Adrenal gland (tissue), 12 donors: ENCODE measurements around the gene OR52B2. TPM values are rescaled to one million over a fixed set of nuclear protein-coding genes. Genes with fewer than 3 reads are reported as not detected.
A peak's percentile ranks its signal among the peaks of the same experiment; 100 is the strongest.

Source experiments
- DNase-seq, 7 donors: peaks; one replicate each; pipeline ENCODE4 v3.0.0-alpha.2; 2019 to 2020
- H3K27ac ChIP-seq, 5 donors: fragments of 200-600 bp; sonication (generic) in 4 of 5; 1 replicate in 3 of 5; 2 replicates in 2 of 5; pipeline versions ENCODE4 v1.5.1 to v1.8.0; 2016 to 2020; ENCODE audit warnings: mild to moderate bottlenecking in 1 of 5
- H3K27me3 ChIP-seq: fragments of 200-600 bp; 2 replicates; pipeline ENCODE4 v1.8.0; 2021
- H3K36me3 ChIP-seq, 2 donors: fragments of 200-600 bp; replicated peaks in 1 of 2; 1 replicate in 1 of 2; 2 replicates in 1 of 2; pipeline versions ENCODE4 v1.5.1 to v1.8.0; 2018 to 2022
- H3K4me1 ChIP-seq, 2 donors: fragments of 200-600 bp; replicated peaks in 1 of 2; 1 replicate in 1 of 2; 2 replicates in 1 of 2; pipeline versions ENCODE4 v1.5.1 to v1.8.0; 2018 to 2021
- H3K4me3 ChIP-seq, 4 donors: fragments of 200-600 bp; sonication (generic) in 3 of 4; one replicate each; pipeline ENCODE4 v1.5.1; 2016 to 2018
- H3K9me3 ChIP-seq, 3 donors: fragments of 200-600 bp; sonication (generic) in 1 of 3; replicated peaks in 1 of 3; 1 replicate in 2 of 3; 2 replicates in 1 of 3; pipeline versions ENCODE4 v1.5.1 to v1.8.0; 2016 to 2021
- CTCF ChIP-seq, 6 experiments: fragments of 450-650 bp in 4 of 6; fragments of 200-600 bp in 2 of 6; sonication (generic) in 1 of 6; IDR thresholded peaks; 1 replicate in 5 of 6; 2 replicates in 1 of 6; pipeline versions ENCODE4 v1.5.1 to v1.8.0; 2016 to 2021; ENCODE audit warnings: antibody characterized with exemption in 6 of 6, mild to moderate bottlenecking in 2 of 6, moderate library complexity in 1 of 6
- POLR2A ChIP-seq, 2 donors: fragments of 450-650 bp; IDR thresholded peaks; one replicate each; pipeline ENCODE4 v1.6.1; 2017; ENCODE audit warnings: antibody characterized with exemption in 2 of 2, mild to moderate bottlenecking in 2 of 2, moderate library complexity in 1 of 2
- WGBS, 4 donors: extraction: QIAGEN DNeasy Blood & Tissue Kit in 2 of 4; methylation state at CpG; one replicate each; pipeline versions ENCODE4 v1.1.5 to v1.1.7; 2013 to 2017; 5-methylcytosine and 5-hydroxymethylcytosine counted together
- intact Hi-C, 2 donors: fragments of 100-400 bp; cut with DNase I; formaldehyde crosslinking; loops; one replicate each; pipeline versions ENCODE4 v1.14.1 to v1.15.0; 2022 to 2023
- polyA plus RNA-seq, 3 donors: library from polyadenylated mRNA; stranded (reverse); fragments of 200-250 nt in 2 of 3; fragments of 350-450 nt in 1 of 3; fragmentation: Illumina TruSeq in 1 of 3; extraction: RNeasy Lipid Tissue Mini Kit (QIAGEN cat#74804) in 1 of 3; gene quantifications; one replicate each; pipeline ENCODE4 v1.2.3, GENCODE V29; 2013 to 2014
- total RNA-seq, 9 donors: library from RNA; depleted of rRNA in 4 of 9; stranded (reverse); fragments of >200 nt in 4 of 9; fragments of 120-200 nt in 1 of 9; fragmentation: NEBNext Ultra II Directional in 1 of 9; extraction: Animal tissue kit (Norgen Biotek cat#: 25700) in 1 of 9; gene quantifications; one replicate each; pipeline versions ENCODE4 v1.1.0 to v1.2.4, GENCODE V29; 2013 to 2023
- donor health status: healthy with polysubstance abuse.
- donor health status: Bipolar disorder and iron deficiency.
- donor health status: DM: yes; HTN: yes; CAD: no.
- donor health status: DM: no; HTN: no; CAD: no.
- donor health status: DM: no; HTN: no; CAD: no.
- donor health status: DM: yes; HTN: yes; CAD: no.

Gene OR52B2
- total and polyA plus RNA-seq, 12 donors = 0.11 TPM; not detected in 11

DNA sequence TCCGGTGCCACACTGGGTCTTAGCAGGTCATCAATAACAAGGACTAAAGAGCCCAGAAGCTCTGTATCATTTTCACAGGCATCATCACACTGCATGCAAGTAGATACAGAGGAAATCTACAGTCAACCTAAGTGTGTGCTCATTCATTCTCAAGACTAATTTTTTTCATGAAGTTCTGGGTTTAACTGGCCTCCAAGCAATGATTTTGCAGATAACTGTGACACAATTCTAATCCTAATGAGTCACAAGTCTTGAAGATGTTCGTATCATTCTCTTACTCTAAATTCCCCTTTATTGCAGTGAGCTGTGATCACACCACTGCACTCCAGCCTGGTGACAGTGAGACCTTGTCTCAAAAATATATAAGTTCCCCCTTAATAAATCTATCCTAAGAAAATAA is 31.4 kb upstream of the OR52B2 start:
- TF ChIP-seq POLR2A (IDR thresholded peaks at IDR 0.05) = no peak
- no peak for TF ChIP-seq CTCF (IDR thresholded peaks at IDR 0.05)
- H3K4me3 ChIP-seq = no peak overlapping the region
- H3K27me3 ChIP-seq = no peaks in the 10 kb centered on the region
- no peaks in the 10 kb centered on the region for H3K9me3 ChIP-seq
- DNase-seq = no peak
- no peak overlapping the region for H3K27ac ChIP-seq
- intact Hi-C loops = no loop called here
- H3K36me3 ChIP-seq = no peaks in the 10 kb centered on the region
- H3K4me1 ChIP-seq = no peaks in the 10 kb centered on the region
- 60 to 76% (median 67%) methylated on average over 2 of the region's 2 CpGs for WGBS, 4 donors

DNA sequence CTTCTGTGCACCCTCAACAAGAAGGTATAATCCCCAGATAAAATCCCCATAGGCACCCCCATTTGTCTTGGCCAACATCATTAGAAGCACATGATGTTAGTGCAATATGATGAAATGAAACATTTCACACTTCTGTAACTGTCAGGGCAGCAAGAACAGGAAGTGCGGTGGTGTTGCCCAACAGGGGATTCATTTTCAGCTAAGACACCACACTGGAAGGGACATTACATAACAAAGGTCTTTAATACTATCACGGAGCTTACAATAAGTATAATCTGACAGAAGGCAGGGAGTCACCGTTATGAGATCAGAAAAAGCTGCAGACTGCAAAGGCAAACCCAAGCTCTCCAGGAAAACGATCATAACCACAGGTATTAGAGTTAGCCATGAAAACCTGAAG is 30.8 kb upstream of the OR52B2 start:
- H3K9me3 ChIP-seq = no peaks in the 10 kb centered on the region
- intact Hi-C loops = no loop called here
- WGBS, 4 donors = 65 to 75% (median 72%) methylated on average over 4 of the region's 4 CpGs
- H3K36me3 ChIP-seq = no peaks in the 10 kb centered on the region
- peak in 6 of 7 donors; percentile 35 to 76 (median 54) for DNase-seq
- no peak overlapping the region for H3K27ac ChIP-seq
- H3K27me3 ChIP-seq = no peaks in the 10 kb centered on the region
- no peak for TF ChIP-seq POLR2A (IDR thresholded peaks at IDR 0.05)
- TF ChIP-seq CTCF (IDR thresholded peaks at IDR 0.05) = no peak
- H3K4me3 ChIP-seq = no peak overlapping the region
- H3K4me1 ChIP-seq = no peaks in the 10 kb centered on the region

- H3K36me3 ChIP-seq = no peaks in the 10 kb centered on the region
- TF ChIP-seq POLR2A (IDR thresholded peaks at IDR 0.05) = no peak
- no peak for TF ChIP-seq CTCF (IDR thresholded peaks at IDR 0.05)
- no peaks in the 10 kb centered on the region for H3K9me3 ChIP-seq
- H3K4me1 ChIP-seq = no peaks in the 10 kb centered on the region
- no peak within 1 kb of the TSS for H3K4me3 ChIP-seq
- H3K27me3 ChIP-seq = no peaks in the 10 kb centered on the region
- 91 to 100% (median 97%) methylated on average over 4 to 5 of the region's 5 CpGs for WGBS, 4 donors
- H3K27ac ChIP-seq = no peak within 1 kb of the TSS
- no peak for DNase-seq
- intact Hi-C loops = no loop called here
Measured at GRCh38 chr11:6199174-6199810, 29.2 kb upstream of the OR52B2 start, which contains the start of gene OR52W1. Gene OR52W1 (plus strand): TSS chr11:6199224. CDS start chr11:6199224, 0 bp downstream.

DNA sequence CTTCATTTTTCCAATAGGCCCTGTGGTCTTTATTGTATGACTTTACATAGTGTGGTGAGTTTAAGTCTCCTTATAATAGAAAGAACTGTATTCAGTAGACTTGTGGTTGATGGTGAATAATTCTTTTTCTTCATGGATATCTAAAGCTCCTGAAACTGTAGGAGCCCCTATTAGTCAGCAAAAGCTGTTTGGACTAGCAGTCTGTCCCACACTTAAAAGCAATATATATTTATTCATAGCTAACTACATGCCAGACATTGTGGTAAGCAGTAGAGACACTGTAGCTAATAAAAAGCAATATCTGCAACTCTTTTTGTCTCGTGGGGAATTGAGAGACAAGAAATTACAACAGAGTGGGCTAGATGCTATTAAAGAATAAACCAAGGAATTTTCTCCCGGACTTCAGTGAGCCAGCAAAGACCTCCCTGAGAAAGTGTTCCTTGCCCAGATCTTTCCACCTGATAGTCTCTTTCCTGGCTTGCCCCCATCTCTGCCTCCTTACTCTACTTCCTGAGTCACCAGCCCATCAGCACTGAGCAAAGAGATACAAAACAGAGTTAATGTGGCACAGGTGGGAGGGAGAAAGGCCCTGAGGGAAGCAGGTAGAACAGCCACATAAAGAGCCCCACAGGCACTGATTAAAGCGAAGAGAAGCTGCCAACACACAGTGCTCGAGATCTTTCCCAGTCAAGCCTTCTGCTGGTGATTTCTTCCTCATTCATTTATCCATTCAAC is 27.5 kb upstream of the OR52B2 start:
- Histone ChIP-seq H3K4me1 (no peaks in the 10 kb centered on the region), H3K9me3 (no peaks in the 10 kb centered on the region), H3K4me3 (no peak overlapping the region), H3K27ac (no peak overlapping the region), H3K27me3 (no peaks in the 10 kb centered on the region), H3K36me3 (no peaks in the 10 kb centered on the region)
- DNase-seq = no peak
- TF ChIP-seq POLR2A (IDR thresholded peaks at IDR 0.05) = no peak
- no peak for TF ChIP-seq CTCF (IDR thresholded peaks at IDR 0.05)
- intact Hi-C loops = no loop called here
- WGBS, 4 donors = 75 to 88% (median 80%) methylated on average over 4 of the region's 4 CpGs
